Stimulated activated naive B cell treated with anti-CD40 and anti-IgM and Interleukin-4, amounts not matched to agents 10 μg/mL and 1 μg/mL and 100 μg/mL, for 72 hours (primary cell): ENCODE data around the gene SRGAP3.

ENCODE experiments used
- ATAC-seq, 2 donors: fragments of 150-1000 bp; cut with Tn5 transposase; replicated peaks; 2 replicates each; pipeline ENCODE4 v1.10.0; 2021; ENCODE audit warnings: moderate library complexity in 1 of 2
- DNase-seq: peaks from one replicate; pipeline ENCODE4 v3.0.0; 2021
- H3K27ac Mint-ChIP-seq: one replicate; pipeline ENCODE4 v1.8.0; 2022; ENCODE audit warnings: mild to moderate bottlenecking, mixed read lengths
- H3K27me3 Mint-ChIP-seq, 2 donors: one replicate each; pipeline ENCODE4 v1.8.0; 2022; ENCODE audit warnings: mixed read lengths in 2 of 2
- H3K36me3 Mint-ChIP-seq, 2 donors: one replicate each; pipeline ENCODE4 v1.8.0; 2022; ENCODE audit warnings: mixed read lengths in 2 of 2, mild to moderate bottlenecking in 1 of 2
- H3K4me1 Mint-ChIP-seq, 2 donors: one replicate each; pipeline ENCODE4 v1.8.0; 2022; ENCODE audit warnings: mixed read lengths in 2 of 2, mild to moderate bottlenecking in 1 of 2
- H3K4me3 Mint-ChIP-seq, 2 donors: one replicate each; pipeline ENCODE4 v1.8.0; 2022; ENCODE audit warnings: mild to moderate bottlenecking in 2 of 2, mixed read lengths in 2 of 2, moderate library complexity in 1 of 2
- H3K9me3 Mint-ChIP-seq, 2 donors: one replicate each; pipeline ENCODE4 v1.8.0; 2022; ENCODE audit warnings: mixed read lengths in 2 of 2, mild to moderate bottlenecking in 1 of 2

The SRGAP3 gene

DNA sequence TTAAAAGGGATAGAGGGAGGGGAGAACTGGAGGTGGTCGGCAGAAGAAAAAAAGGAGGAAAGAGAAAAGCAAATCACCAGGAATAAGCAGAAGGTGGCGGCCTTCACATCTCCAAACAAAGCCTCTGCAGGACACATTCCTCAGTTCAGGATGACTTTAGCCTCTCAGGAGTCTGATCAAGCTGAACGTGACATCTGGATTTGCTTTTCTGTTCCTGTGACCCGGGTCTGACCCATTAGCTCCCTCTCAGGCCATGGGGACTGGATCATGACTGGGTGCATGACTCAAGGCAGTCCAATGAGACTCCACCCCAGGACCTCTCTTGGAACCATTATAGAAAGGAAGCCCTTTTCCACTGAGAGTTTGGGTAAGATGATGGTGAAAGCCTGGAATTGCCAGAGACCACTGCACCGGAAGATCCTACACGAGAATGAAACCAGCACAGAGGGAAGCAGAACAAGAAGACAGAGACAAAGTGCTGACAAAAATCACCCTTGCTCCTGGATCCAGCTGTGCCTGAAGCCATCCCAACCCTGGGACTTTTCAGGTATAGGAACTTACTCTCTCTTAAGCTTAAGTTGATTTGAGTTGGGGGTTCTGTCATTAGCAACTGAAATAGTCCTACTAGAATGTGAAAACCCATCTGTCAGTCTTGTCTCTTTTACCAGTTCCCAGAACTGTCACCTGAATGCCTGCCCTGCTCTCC, 240.7 kb downstream of the SRGAP3 start:
- ATAC-seq, result no peak
- no peaks in the 10 kb centered on the region for H3K36me3 Mint-ChIP-seq
- no peaks in the 10 kb centered on the region for H3K4me1 Mint-ChIP-seq
- H3K27me3 Mint-ChIP-seq, result peaks cover 0 to 3% of the 10 kb centered on the region in 2 donors
- no peak overlapping the region for H3K27ac Mint-ChIP-seq
- H3K4me3 Mint-ChIP-seq, result no peak overlapping the region
- H3K9me3 Mint-ChIP-seq, result peaks cover 0 to 5% of the 10 kb centered on the region in 2 donors
- no peak for DNase-seq

GRCh38 chr3:9007928-9008327, 241.5 kb downstream of the SRGAP3 start:
- no peak for ATAC-seq
- Mint-ChIP-seq H3K27me3 (peaks cover 0 to 3% of the 10 kb centered on the region in 2 donors), H3K4me1 (no peaks in the 10 kb centered on the region), H3K9me3 (peaks cover 0 to 4% of the 10 kb centered on the region in 2 donors), H3K27ac (no peak overlapping the region), H3K36me3 (no peaks in the 10 kb centered on the region), H3K4me3 (no peak overlapping the region)
- no peak for DNase-seq

DNA sequence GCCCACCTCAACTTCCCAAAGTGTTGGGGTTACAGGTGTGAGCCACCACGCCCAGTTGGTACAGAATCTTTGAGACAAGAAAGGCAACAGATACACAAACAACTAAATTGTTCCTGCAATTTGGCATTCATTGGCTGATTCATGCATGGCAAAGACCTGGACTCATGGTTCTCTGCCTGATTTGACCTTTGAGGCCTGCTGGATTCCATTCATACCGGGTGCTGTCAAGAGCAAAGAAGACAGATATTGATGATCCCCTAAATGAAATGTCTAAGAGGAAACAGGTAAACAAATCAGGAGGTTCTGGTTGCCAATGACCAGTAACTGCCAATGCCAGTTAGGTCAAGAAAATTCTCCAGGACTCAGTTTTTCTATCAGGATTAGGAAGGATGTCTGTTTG, 242.2 kb downstream of the SRGAP3 start:
- H3K9me3 Mint-ChIP-seq, result peaks cover 0 to 4% of the 10 kb centered on the region in 2 donors
- no peaks in the 10 kb centered on the region for H3K4me1 Mint-ChIP-seq
- ATAC-seq (no peak), DNase-seq (no peak)
- H3K27ac Mint-ChIP-seq, result no peak overlapping the region
- no peaks in the 10 kb centered on the region for H3K36me3 Mint-ChIP-seq
- peaks cover 0 to 3% of the 10 kb centered on the region in 2 donors for H3K27me3 Mint-ChIP-seq
- no peak overlapping the region for H3K4me3 Mint-ChIP-seq

GRCh38 chr3:9000041-9000440, 249.4 kb downstream of the SRGAP3 start:
- no peaks in the 10 kb centered on the region for H3K36me3 Mint-ChIP-seq
- H3K4me3 Mint-ChIP-seq, result no peak overlapping the region
- DNase-seq (no peak), ATAC-seq (no peak)
- H3K9me3 Mint-ChIP-seq, result peaks cover 0 to 4% of the 10 kb centered on the region in 2 donors
- no peaks in the 10 kb centered on the region for H3K4me1 Mint-ChIP-seq
- no peak overlapping the region for H3K27ac Mint-ChIP-seq
- peaks cover 0 to 8% of the 10 kb centered on the region in 2 donors for H3K27me3 Mint-ChIP-seq

GRCh38 chr3:8997151-8997550, 252.3 kb downstream of the SRGAP3 start:
- Mint-ChIP-seq H3K9me3 (no peaks in the 10 kb centered on the region), H3K27me3 (peaks cover 0 to 8% of the 10 kb centered on the region in 2 donors), H3K27ac (no peak overlapping the region), H3K36me3 (no peaks in the 10 kb centered on the region), H3K4me3 (no peak overlapping the region), H3K4me1 (no peaks in the 10 kb centered on the region)
- DNase-seq, result no peak
- ATAC-seq, result no peak

- H3K27me3 Mint-ChIP-seq, result peaks cover 0 to 8% of the 10 kb centered on the region in 2 donors
- ATAC-seq (no peak), DNase-seq (no peak)
- H3K9me3 Mint-ChIP-seq, result no peaks in the 10 kb centered on the region
- H3K27ac Mint-ChIP-seq, result no peak overlapping the region
- H3K4me3 Mint-ChIP-seq, result no peak overlapping the region
- H3K36me3 Mint-ChIP-seq, result no peaks in the 10 kb centered on the region
- H3K4me1 Mint-ChIP-seq, result no peaks in the 10 kb centered on the region
Observed at GRCh38 chr3:8996681-8997121, 252.7 kb downstream of the SRGAP3 start.

DNA sequence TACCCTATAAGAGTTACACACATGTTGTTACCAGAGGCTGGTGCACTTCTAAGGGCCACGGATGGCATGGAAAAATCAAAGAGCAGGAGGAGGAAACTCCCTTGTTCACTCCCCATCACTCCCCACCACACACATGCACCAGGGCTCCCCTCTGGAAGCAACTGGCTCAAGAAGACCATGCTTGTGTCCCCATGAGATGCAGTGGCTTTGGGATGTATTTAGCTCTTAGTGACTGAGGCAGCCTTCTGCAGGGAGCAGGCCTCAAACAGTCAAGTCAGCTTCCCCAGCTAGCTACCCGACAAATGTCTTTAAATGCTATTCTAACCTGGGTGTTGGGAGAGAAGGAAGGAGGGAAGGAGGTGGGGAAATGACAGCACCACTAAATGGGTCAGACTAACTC, 253.2 kb downstream of the SRGAP3 start:
- H3K27ac Mint-ChIP-seq, result no peak overlapping the region
- no peaks in the 10 kb centered on the region for H3K9me3 Mint-ChIP-seq
- ATAC-seq (no peak), DNase-seq (no peak)
- no peak overlapping the region for H3K4me3 Mint-ChIP-seq
- no peaks in the 10 kb centered on the region for H3K36me3 Mint-ChIP-seq
- peaks cover 0 to 8% of the 10 kb centered on the region in 2 donors for H3K27me3 Mint-ChIP-seq
- no peaks in the 10 kb centered on the region for H3K4me1 Mint-ChIP-seq

GRCh38 chr3:8994226-8994625, 255.2 kb downstream of the SRGAP3 start:
- no peaks in the 10 kb centered on the region for H3K9me3 Mint-ChIP-seq
- no peak overlapping the region for H3K4me3 Mint-ChIP-seq
- DNase-seq (no peak), ATAC-seq (no peak)
- no peaks in the 10 kb centered on the region for H3K36me3 Mint-ChIP-seq
- H3K27ac Mint-ChIP-seq, result no peak overlapping the region
- no peaks in the 10 kb centered on the region for H3K4me1 Mint-ChIP-seq
- H3K27me3 Mint-ChIP-seq, result peaks cover 0 to 8% of the 10 kb centered on the region in 2 donors

DNA sequence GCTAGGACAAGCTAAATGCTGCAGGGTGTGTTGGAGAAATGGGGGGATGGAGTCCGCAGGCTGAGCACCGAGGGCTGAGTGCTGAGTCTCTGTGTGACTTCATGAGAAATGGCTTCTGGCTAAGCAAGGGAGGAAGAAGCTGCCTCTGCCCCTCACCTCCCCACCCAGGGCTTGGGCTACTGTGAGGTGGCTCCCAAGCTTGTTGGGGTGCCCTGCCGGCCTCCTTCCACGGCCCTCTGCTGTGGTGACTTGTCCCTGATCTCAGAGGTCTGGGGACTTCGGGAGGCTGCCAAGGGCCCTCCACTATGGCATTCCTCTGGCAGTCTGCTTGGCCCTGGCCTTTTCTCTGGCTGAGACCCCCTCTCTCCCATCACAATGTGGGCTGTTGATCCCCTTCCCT, 256.1 kb downstream of the SRGAP3 start:
- H3K27ac Mint-ChIP-seq, result no peak overlapping the region
- H3K27me3 Mint-ChIP-seq, result peaks cover 0 to 5% of the 10 kb centered on the region in 2 donors
- no peaks in the 10 kb centered on the region for H3K4me1 Mint-ChIP-seq
- H3K9me3 Mint-ChIP-seq, result no peaks in the 10 kb centered on the region
- DNase-seq (no peak), ATAC-seq (no peak)
- H3K36me3 Mint-ChIP-seq, result no peaks in the 10 kb centered on the region
- no peak overlapping the region for H3K4me3 Mint-ChIP-seq

GRCh38 chr3:8992854-8993253, 256.6 kb downstream of the SRGAP3 start:
- Mint-ChIP-seq H3K27me3 (peaks cover 0 to 5% of the 10 kb centered on the region in 2 donors), H3K9me3 (no peaks in the 10 kb centered on the region), H3K27ac (no peak overlapping the region), H3K4me3 (no peak overlapping the region), H3K36me3 (no peaks in the 10 kb centered on the region), H3K4me1 (peaks cover 0 to 2% of the 10 kb centered on the region in 2 donors)
- DNase-seq (no peak), ATAC-seq (no peak)

DNA sequence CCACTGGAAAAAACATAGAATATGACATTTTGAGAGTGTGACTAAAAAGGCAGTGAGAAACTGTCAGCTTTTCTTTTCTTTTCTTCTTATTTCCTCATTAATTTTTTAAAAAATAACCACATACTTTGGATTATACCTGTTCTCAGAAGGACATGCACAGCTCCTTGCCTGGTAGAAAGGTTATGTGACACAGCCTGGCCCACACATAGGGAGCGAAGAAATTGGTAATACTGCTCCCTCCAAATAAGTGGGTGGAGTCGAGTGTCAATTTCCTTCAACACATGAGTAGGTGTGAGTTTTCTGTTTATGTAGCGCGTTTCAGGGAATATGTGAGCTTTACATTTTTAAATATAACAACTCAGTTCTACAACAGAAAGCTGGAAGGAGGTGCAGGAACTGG, 257.2 kb downstream of the SRGAP3 start:
- ATAC-seq, result no peak
- no peaks in the 10 kb centered on the region for H3K36me3 Mint-ChIP-seq
- H3K9me3 Mint-ChIP-seq, result no peaks in the 10 kb centered on the region
- H3K4me3 Mint-ChIP-seq, result no peak overlapping the region
- no peak overlapping the region for H3K27ac Mint-ChIP-seq
- peaks cover 0 to 7% of the 10 kb centered on the region in 2 donors for H3K4me1 Mint-ChIP-seq
- H3K27me3 Mint-ChIP-seq, result peaks cover 0 to 2% of the 10 kb centered on the region in 2 donors
- DNase-seq, result no peak

- Mint-ChIP-seq H3K36me3 (no peaks in the 10 kb centered on the region), H3K9me3 (no peaks in the 10 kb centered on the region), H3K27me3 (no peaks in the 10 kb centered on the region), H3K27ac (no peak overlapping the region), H3K4me1 (peaks cover 0 to 7% of the 10 kb centered on the region in 2 donors), H3K4me3 (no peak overlapping the region)
- DNase-seq (no peak), ATAC-seq (no peak)
Observed at GRCh38 chr3:8990266-8991215, 258.9 kb downstream of the SRGAP3 start.

DNA sequence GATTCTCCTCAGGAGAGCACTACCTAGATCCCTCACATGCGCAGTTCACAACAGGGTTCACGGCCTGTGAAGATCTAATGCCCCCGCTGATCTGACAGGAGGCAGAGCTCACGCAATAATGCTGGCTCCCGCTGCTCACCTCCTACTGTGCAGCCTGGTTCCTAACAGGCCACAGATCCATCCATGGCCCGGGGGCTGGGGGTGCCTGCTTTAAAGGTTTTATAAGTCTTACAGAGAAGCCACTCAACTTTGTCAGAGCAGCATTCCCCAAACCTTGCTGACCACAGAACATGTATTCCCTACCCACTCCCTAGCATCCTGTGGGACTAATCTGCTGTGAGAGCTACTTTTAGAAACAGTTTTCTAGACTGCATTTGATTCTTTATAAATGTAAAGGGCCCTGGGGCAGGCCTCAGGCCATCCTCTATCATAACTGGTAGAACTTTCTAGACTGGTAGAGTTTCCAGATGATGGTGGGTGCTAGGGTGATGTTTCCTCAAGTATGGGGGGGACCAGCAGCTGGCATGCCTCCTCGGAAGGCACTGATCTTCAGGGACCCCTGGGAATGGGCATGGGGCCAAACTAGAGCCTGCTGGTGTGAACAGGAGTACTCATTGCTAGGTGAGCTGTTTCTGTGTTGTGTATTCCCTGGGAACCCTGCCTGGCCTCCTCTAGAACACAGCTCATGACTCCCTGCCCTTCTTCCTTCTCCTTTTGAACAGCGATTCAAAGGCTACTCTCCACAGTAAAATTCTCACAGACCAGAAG, 260.5 kb downstream of the SRGAP3 start:
- DNase-seq, result no peak
- Mint-ChIP-seq H3K9me3 (no peaks in the 10 kb centered on the region), H3K27me3 (no peaks in the 10 kb centered on the region), H3K27ac (no peak overlapping the region), H3K4me1 (peaks cover 0 to 7% of the 10 kb centered on the region in 2 donors), H3K36me3 (no peaks in the 10 kb centered on the region), H3K4me3 (no peak overlapping the region)
- no peak for ATAC-seq

- Mint-ChIP-seq H3K9me3 (no peaks in the 10 kb centered on the region), H3K27ac (no peak overlapping the region), H3K27me3 (no peaks in the 10 kb centered on the region), H3K4me3 (no peak overlapping the region), H3K4me1 (peaks cover 4 to 11% of the 10 kb centered on the region in 2 donors), H3K36me3 (no peaks in the 10 kb centered on the region)
- DNase-seq, result no peak
- no peak for ATAC-seq
Observed at GRCh38 chr3:8988384-8988655, 261.1 kb downstream of the SRGAP3 start.
